Mammary epithelial cell (primary cell): ENCODE data around the gene SCARB1.

Experiments
- CTCF ChIP-seq, 2 donors: IDR thresholded peaks in 1 of 2; conservative IDR thresholded peaks in 1 of 2; 2 replicates each; pipeline ENCODE4 v1.5.1; 2011 to 2012; ENCODE audit warnings: inconsistent platforms in 2 of 2, low read length in 2 of 2, mild to moderate bottlenecking in 2 of 2, control low read depth in 1 of 2, low read depth in 1 of 2; ENCODE audit not compliant: insufficient read depth in 1 of 2; ENCODE audit errors: extremely low read depth in 1 of 2
- EZH2 ChIP-seq: IDR thresholded peaks from 2 replicates; pipeline ENCODE4 v1.6.1; 2012; ENCODE audit warnings: low read length, inconsistent platforms, borderline replicate concordance

- TF ChIP-seq CTCF (conservative IDR thresholded peaks at IDR 0.05 in 1 of 2, IDR thresholded peaks at IDR 0.05 in 1 of 2; ENCODE audit: extremely low read depth in 1 of 2, insufficient read depth in 1 of 2, low read depth in 1 of 2, low read length in 2 of 2) = no peak
- TF ChIP-seq EZH2 = no peak
Measured at GRCh38 chr12:124877423-124877822, 13.8 kb upstream of the SCARB1 start.
